Suprapubic skin (tissue), 4 donors: ENCODE measurements around the gene CDH4. TPM values are rescaled to one million over a fixed set of nuclear protein-coding genes. Genes with fewer than 3 reads are reported as not detected.

Experiments
- DNase-seq, 2 donors: peaks; one replicate each; pipeline ENCODE4 v3.0.0-alpha.2; 2019; ENCODE audit warnings: low spot score in 2 of 2
- H3K27ac ChIP-seq: fragments of 200-600 bp; sonication (generic); one replicate; pipeline ENCODE4 v1.5.1; 2019
- H3K27me3 ChIP-seq: fragments of 200-600 bp; sonication (generic); one replicate; pipeline ENCODE4 v1.5.1; 2019
- H3K36me3 ChIP-seq: fragments of 200-600 bp; sonication (generic); one replicate; pipeline ENCODE4 v1.5.1; 2019
- H3K4me1 ChIP-seq: fragments of 200-600 bp; sonication (generic); one replicate; pipeline ENCODE4 v1.5.1; 2019
- H3K4me3 ChIP-seq: fragments of 200-600 bp; sonication (generic); one replicate; pipeline ENCODE4 v1.5.1; 2019; ENCODE audit warnings: mild to moderate bottlenecking
- H3K9me3 ChIP-seq: fragments of 200-600 bp; sonication (generic); one replicate; pipeline ENCODE4 v1.5.1; 2019
- CTCF ChIP-seq, 2 donors: fragments of 200-600 bp in 1 of 2; fragments of 450-650 bp in 1 of 2; sonication (generic) in 1 of 2; IDR thresholded peaks; one replicate each; pipeline ENCODE4 v1.5.1; 2016 to 2019; ENCODE audit warnings: antibody characterized with exemption in 2 of 2, mild to moderate bottlenecking in 1 of 2, moderate library complexity in 1 of 2
- EP300 ChIP-seq: sonication (generic); formaldehyde crosslinking; IDR thresholded peaks from one replicate; pipeline ENCODE4 v1.6.1; 2017; ENCODE audit warnings: antibody characterized with exemption
- POLR2A ChIP-seq, 2 donors: fragments of 450-650 bp; IDR thresholded peaks; one replicate each; pipeline ENCODE4 v1.6.1; 2017; ENCODE audit warnings: antibody characterized with exemption in 2 of 2, mild to moderate bottlenecking in 2 of 2, moderate library complexity in 2 of 2
- POLR2AphosphoS5 ChIP-seq, 3 donors: sonication (generic); formaldehyde crosslinking; IDR thresholded peaks; one replicate each; pipeline ENCODE4 v1.6.1; 2017; ENCODE audit warnings: antibody characterized with exemption in 3 of 3
- WGBS: methylation state at CpG from one replicate; pipeline ENCODE4 v1.1.5; 2018; 5-methylcytosine and 5-hydroxymethylcytosine counted together
- total RNA-seq, 4 donors: library from RNA; depleted of rRNA; stranded (reverse); fragments of >200 nt; gene quantifications; one replicate each; pipeline ENCODE4 v1.1.0, GENCODE V29; 2016

CDH4 gene
- total RNA-seq, 4 donors from 2014 or later = 0.91 to 5.9 (median 2.6) TPM

- Histone ChIP-seq H3K4me3 (no peak overlapping the region), H3K27me3 (peaks cover 19% of the 10 kb centered on the region), H3K36me3 (no peaks in the 10 kb centered on the region), H3K9me3 (peaks cover 4% of the 10 kb centered on the region), H3K4me1 (no peaks in the 10 kb centered on the region), H3K27ac (no peak overlapping the region)
- TF ChIP-seq POLR2A (IDR thresholded peaks at IDR 0.05) (no peak), CTCF (IDR thresholded peaks at IDR 0.05) (no peak), POLR2AphosphoS5 (IDR thresholded peaks at IDR 0.05) (no peak), EP300 (no peak)
- DNase-seq = no peak
- 86% methylated on average over 7 of the region's 7 CpGs for WGBS
Measured at GRCh38 chr20:61780066-61780465, 528.0 kb downstream of the CDH4 start.

- Histone ChIP-seq H3K9me3 (peaks cover 4% of the 10 kb centered on the region), H3K4me3 (no peak overlapping the region), H3K27ac (no peak overlapping the region), H3K27me3 (peaks cover 16% of the 10 kb centered on the region), H3K4me1 (peaks cover 18% of the 10 kb centered on the region), H3K36me3 (no peaks in the 10 kb centered on the region)
- 85% methylated on average over 12 of the region's 18 CpGs for WGBS
- no peak for DNase-seq
- no peak for TF ChIP-seq CTCF (IDR thresholded peaks at IDR 0.05)
- TF ChIP-seq POLR2A (IDR thresholded peaks at IDR 0.05) = no peak
- TF ChIP-seq EP300 = no peak
- no peak for TF ChIP-seq POLR2AphosphoS5 (IDR thresholded peaks at IDR 0.05)
Measured at GRCh38 chr20:61784801-61785566, 532.9 kb downstream of the CDH4 start.

- Histone ChIP-seq H3K36me3 (no peaks in the 10 kb centered on the region), H3K27me3 (peaks cover 13% of the 10 kb centered on the region), H3K4me3 (no peak overlapping the region), H3K9me3 (peaks cover 4% of the 10 kb centered on the region), H3K27ac (no peak overlapping the region), H3K4me1 (peaks cover 18% of the 10 kb centered on the region)
- DNase-seq = no peak
- TF ChIP-seq EP300 (no peak), POLR2A (IDR thresholded peaks at IDR 0.05) (no peak)
- WGBS = no CpG with 5 or more reads among the region's 1 CpG
Measured at GRCh38 chr20:61785567-61785816, 533.4 kb downstream of the CDH4 start.

- Histone ChIP-seq H3K27ac (no peak overlapping the region), H3K4me3 (no peak overlapping the region), H3K9me3 (peaks cover 4% of the 10 kb centered on the region), H3K4me1 (peaks cover 18% of the 10 kb centered on the region), H3K36me3 (no peaks in the 10 kb centered on the region), H3K27me3 (peaks cover 13% of the 10 kb centered on the region)
- 75% methylated on average over 12 of the region's 14 CpGs for WGBS
- DNase-seq = no peak
- no peak for TF ChIP-seq POLR2A (IDR thresholded peaks at IDR 0.05)
- no peak for TF ChIP-seq CTCF (IDR thresholded peaks at IDR 0.05)
- TF ChIP-seq POLR2AphosphoS5 (IDR thresholded peaks at IDR 0.05) = no peak
- TF ChIP-seq EP300 = no peak
Measured at GRCh38 chr20:61786230-61786629, 534.2 kb downstream of the CDH4 start.

GRCh38 chr20:61788343-61788742, 536.3 kb downstream of the CDH4 start:
- WGBS = 52% methylated on average over 5 of the region's 5 CpGs
- no peak for DNase-seq
- Histone ChIP-seq H3K4me3 (no peak overlapping the region), H3K36me3 (no peaks in the 10 kb centered on the region), H3K27ac (no peak overlapping the region), H3K9me3 (no peaks in the 10 kb centered on the region), H3K27me3 (peaks cover 19% of the 10 kb centered on the region), H3K4me1 (peaks cover 18% of the 10 kb centered on the region)
- TF ChIP-seq POLR2A (IDR thresholded peaks at IDR 0.05) (no peak), POLR2AphosphoS5 (IDR thresholded peaks at IDR 0.05) (no peak), EP300 (no peak), CTCF (IDR thresholded peaks at IDR 0.05) (no peak)

GRCh38 chr20:61789329-61789728, 537.3 kb downstream of the CDH4 start:
- Histone ChIP-seq H3K36me3 (no peaks in the 10 kb centered on the region), H3K9me3 (no peaks in the 10 kb centered on the region), H3K27ac (no peak overlapping the region), H3K4me1 (peaks cover 18% of the 10 kb centered on the region), H3K4me3 (no peak overlapping the region), H3K27me3 (peaks cover 19% of the 10 kb centered on the region)
- 12% methylated on average over 9 of the region's 10 CpGs for WGBS
- no peak for DNase-seq
- TF ChIP-seq POLR2AphosphoS5 (IDR thresholded peaks at IDR 0.05) (no peak), CTCF (IDR thresholded peaks at IDR 0.05) (no peak)
